T47D (cell line): ENCODE results near the gene JAG2.

ENCODE experiments used
- DNase-seq, 2 experiments: peaks; one replicate each; pipeline versions ENCODE4 v3.0.0 to v3.0.0-alpha.2; 2011 to 2012; ENCODE audit warnings: low read depth in 1 of 2, low spot score in 1 of 2
- JUND ChIP-seq: IDR thresholded peaks from 2 replicates; pipeline ENCODE4 v1.6.1; 2012; ENCODE audit warnings: low read depth
- in situ Hi-C: cut with HindIII; loops from 2 replicates; pipeline ENCODE4 v1.10.0; 2016; ENCODE audit warnings: low sequenced_read_pairs, low pct_unique_long_range_greater_than_20kb

JAG2 gene

DNA sequence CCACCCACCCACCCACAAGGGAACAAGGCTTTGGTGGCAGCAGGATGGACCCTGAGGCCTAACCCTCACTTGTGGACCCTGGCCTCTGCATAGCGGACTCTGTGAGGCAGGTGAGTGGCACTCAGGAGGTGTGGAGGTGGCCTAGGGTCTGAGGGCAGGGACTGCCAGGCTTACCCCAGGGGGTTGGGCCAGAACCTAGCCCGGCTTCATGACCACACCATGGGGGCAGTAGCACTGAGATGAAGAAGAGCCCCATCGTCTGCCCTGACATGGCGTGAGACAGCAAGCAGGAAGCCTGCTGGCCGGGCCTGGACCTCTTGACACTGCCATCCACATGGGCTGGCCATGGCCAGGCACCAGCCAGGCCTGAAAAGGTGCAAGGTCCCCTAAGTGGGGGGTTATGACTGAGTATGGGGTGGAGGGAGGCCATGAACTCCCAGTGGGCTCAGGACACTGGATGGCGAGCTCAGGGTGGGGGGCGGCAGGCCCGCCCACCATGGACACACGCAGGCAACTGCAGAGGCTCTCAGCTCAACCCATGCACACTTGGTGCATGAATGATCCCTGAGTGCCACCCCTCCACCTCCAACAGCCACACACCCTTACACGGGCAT lies 29.3 kb downstream of the JAG2 start:
- no peak for TF ChIP-seq JUND
- DNase-seq = no peak
- in situ Hi-C loops = no loop called here

DNA sequence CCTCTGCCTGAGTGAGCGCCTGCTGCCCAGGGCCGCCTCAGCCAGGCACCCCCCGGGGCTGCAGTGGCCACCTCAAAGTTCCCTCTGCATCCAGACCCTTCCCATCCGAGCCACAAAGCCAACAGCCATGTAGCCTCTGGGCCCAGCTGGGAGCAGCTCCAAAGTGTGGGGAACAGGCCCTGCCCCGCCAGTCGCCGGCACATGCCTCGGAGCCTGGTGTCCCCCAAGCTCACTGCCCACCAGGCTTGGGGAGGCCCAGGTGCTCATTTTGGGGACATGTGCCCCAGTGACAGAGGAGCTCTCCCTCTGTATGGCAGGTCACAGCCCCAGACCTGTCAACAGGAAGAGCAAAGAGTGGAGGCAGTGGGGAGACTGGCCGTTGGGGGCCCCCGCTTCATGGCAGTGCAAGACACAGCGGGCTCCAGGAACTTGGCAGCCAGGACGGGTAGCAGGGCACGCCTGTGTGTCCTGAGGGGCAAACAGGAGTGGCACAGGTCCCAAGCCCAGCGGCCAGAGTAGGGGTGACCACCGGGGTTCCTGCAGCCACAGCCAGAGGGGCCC lies 29.9 kb downstream of the JAG2 start:
- in situ Hi-C loops = no loop called here
- DNase-seq = no peak
- no peak for TF ChIP-seq JUND

DNA sequence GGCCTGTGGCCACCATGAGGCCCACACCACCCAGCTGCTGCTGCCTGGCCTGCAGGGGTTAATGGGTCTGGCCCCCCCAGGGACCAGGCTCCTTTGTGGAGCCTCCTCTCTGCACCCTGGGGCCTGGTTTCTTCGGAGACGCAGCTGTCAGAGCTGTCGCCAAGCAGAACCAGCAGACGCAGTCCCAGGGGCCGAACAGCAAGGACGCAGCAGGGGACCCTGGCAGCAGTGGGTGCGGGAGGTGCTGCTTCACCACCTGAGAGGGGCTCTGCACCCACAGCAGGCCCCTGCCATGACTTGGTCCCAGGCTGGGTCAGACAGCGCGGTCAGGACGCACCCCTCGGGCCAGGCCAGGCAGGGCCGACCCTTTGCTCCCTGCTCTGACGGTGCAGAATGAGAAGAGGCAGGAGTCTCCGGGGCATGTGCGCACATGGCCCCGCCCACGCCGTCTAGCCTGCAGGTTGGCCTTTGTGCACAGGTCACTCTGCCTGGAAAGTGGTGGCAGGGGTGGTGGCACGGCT lies 30.5 kb downstream of the JAG2 start:
- TF ChIP-seq JUND = no peak
- in situ Hi-C loops = no loop called here
- no peak for DNase-seq

DNA sequence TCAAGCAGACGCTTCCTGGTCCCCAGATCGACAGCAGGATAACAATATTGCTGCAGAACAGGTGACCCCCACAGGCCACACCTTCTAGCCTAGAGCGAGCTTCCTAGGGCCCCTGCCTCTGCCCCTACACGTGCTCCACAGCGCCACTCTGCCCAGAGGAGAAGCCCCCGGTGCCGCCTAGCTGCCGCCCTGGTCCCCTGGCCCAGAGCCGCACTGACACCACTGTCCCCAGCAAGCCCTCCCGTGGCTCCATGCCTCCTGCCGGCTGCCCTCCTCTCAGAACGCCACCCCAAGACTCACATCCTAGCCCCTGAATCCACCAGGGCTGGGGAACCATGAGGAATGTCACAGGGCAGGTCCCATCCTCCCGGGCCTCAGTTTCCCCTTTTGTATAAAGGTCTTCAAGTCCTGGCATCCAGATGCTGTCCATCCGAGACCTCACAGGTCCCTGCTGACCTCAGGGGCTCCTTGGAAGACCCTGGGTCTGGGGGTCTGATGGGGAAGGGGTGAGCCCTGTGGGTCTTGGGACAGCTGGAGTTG lies 31.0 kb downstream of the JAG2 start:
- no peak for DNase-seq
- TF ChIP-seq JUND = no peak
- in situ Hi-C loops = no loop called here

DNA sequence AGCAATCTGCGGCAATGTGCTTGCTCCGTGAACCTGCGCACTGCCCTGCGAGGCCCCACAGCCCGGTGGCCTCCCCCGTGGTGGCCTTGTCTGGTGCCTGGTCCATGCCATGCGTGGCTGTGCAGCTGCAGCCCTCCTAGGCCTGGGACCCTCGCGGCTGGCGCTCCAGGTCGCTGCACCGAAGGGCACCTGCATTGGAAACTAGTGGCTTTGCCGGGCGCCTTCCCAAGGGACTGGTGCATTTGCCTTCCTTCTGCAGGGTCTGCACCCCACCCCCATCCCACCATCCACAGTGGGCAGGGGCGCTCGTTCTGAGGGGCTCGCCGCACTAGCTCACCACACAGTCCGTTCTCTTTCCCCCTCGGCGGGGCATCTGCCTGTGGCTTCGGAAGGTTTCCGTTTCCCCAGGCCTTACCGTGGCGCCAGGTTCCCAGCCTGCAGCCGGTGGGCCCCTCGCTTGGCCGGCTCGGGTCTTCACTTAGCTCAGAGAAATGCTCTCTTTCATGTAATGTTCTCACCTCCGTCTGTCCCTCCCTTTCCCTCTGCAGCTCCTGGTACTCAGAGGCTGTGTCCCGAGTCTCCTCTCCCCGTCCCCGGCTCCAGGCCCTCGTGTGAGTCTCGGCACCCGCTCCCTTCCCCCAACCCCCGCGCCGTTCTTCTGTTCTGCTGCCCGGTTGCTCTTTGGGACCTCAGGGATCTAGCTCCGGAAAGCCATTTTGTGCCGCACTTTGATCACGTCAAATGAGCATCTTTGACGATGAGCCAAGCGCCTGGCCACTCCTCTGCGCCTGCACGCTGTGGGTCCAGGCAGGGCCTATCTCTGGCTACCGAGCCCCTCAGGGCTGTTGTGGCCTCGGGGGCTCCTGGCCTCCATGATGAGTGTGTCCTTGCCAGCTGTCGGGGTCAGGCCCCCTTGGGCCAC lies 31.9 kb downstream of the JAG2 start:
- no peak for TF ChIP-seq JUND
- in situ Hi-C loops = no loop called here
- no peak for DNase-seq

DNA sequence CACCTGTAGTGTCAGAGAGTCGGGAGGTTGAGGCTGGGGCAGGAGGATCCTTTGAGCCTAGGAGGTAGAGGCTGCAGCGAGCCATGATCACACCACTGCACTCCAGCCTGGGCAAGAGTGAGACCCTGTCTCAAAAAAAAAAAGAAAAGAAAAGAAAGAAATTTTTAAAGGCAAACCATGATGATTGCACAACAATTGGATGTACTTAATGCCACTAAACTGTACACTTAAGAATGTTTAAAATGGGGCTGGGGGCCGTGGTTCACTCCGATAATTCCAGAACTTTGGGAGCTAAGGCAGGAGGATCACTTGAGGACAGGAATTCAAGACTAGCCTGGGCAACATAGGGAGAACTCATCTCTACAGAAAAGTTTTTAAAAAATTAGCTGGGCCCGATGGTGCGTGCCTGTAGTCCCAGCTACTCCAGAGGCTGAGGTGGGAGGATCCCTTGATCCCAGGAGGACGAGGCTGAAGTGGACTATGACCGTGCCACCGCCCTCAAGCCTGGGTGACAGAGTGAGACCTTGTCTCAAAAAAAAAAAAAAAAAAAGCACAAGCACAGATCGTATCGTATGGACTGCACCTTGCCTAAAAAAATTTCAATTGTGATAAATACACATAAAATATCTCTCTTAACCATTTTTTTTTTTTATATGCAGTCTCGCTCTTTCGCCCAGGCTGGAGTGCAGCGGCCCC lies 32.7 kb downstream of the JAG2 start:
- no peak for DNase-seq
- TF ChIP-seq JUND = no peak
- in situ Hi-C loops = no loop called here

- DNase-seq = no peak
- TF ChIP-seq JUND = no peak
- in situ Hi-C loops = no loop called here
Observed at GRCh38 chr14:105132921-105133654, 35.5 kb downstream of the JAG2 start.

DNA sequence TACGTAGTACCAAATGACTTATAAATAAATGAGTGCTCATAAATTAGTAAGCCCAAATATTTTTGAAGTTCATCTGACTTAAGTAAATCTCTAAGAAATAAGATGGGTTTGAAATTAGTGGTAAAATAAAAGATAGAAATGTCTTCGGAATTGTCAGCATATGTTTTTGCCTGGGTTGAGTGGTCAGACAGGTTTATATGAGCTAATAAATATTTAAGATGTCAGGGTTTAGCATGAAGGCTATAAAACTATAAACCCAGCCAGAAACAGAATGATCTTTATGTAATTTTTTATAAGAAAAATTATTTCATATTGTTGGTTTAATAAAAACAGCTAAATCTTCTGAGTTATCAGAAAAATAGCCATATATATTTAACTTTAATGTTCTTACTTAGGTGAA lies 37.3 kb downstream of the JAG2 start:
- in situ Hi-C loops = no loop called here

GRCh38 chr14:105128059-105128458 lies 40.5 kb downstream of the JAG2 start:
- in situ Hi-C loops = no loop called here
- TF ChIP-seq JUND = no peak

More for the DNA sequence above, 37.3 kb downstream of the JAG2 start:
- DNase-seq = no peak
- TF ChIP-seq JUND = no peak

GRCh38 chr14:105126981-105127329 lies 41.6 kb downstream of the JAG2 start:
- TF ChIP-seq JUND = no peak
- no peak for DNase-seq
- in situ Hi-C loops = no loop called here

More at GRCh38 chr14:105128059-105128458, 40.5 kb downstream of the JAG2 start:
- no peak for DNase-seq

DNA sequence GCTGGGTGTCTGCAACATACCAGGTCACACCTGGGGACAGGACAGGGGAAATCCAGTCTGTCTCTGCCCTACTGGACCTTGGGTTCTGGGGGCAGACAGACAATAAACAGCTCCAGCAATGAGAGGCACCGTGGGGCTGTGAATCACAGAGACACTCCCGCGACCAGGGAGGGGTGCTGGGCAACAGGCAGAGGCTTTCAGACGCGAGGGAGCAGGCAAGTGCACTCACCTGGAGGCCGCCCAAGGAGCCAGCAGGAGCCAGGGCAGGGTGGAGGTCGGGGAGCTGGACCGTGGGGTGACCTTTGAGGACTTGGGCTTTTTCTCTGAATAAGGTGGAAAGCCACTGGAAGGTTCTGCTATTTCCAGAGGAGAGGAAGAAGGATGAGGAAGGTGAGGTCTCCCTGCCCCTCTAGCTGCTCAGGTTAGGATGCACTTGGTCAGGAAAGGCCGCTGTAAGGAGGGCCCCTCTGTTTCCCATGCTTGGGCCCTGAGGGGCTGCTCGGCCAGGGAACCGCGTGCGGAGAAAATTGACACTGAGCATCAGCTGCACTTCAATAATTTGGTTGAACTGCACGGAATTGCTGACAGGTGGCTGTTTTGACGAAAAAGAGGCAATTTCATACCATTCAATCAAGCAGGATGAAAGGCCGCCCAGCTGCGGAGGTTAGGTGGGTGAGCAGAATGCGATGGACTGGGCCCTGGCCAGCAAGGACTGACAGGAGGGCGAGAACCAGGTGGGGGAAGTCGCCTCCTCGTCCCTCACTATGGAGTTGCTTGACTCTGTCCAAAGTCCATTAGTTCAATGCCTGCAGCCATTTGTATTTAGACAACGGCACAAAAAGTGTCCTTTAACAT lies 42.2 kb downstream of the JAG2 start:
- no peak for TF ChIP-seq JUND
- DNase-seq = no peak
- in situ Hi-C loops = no loop called here
